Suprapubic skin (tissue), 4 donors: ENCODE data around the gene CGNL1.

ENCODE experiments used
- CTCF ChIP-seq, 2 donors: fragments of 200-600 bp in 1 of 2; fragments of 450-650 bp in 1 of 2; sonication (generic) in 1 of 2; IDR thresholded peaks; one replicate each; pipeline ENCODE4 v1.5.1; 2016 to 2019; ENCODE audit warnings: antibody characterized with exemption in 2 of 2, mild to moderate bottlenecking in 1 of 2, moderate library complexity in 1 of 2
- EP300 ChIP-seq: sonication (generic); formaldehyde crosslinking; IDR thresholded peaks from one replicate; pipeline ENCODE4 v1.6.1; 2017; ENCODE audit warnings: antibody characterized with exemption
- POLR2A ChIP-seq, 2 donors: fragments of 450-650 bp; IDR thresholded peaks; one replicate each; pipeline ENCODE4 v1.6.1; 2017; ENCODE audit warnings: antibody characterized with exemption in 2 of 2, mild to moderate bottlenecking in 2 of 2, moderate library complexity in 2 of 2
- POLR2AphosphoS5 ChIP-seq, 3 donors: sonication (generic); formaldehyde crosslinking; IDR thresholded peaks; one replicate each; pipeline ENCODE4 v1.6.1; 2017; ENCODE audit warnings: antibody characterized with exemption in 3 of 3

GRCh38 chr15:57410373-57410772 is 34.1 kb downstream of the CGNL1 start:
- no peak for TF ChIP-seq CTCF (IDR thresholded peaks at IDR 0.05)
- no peak for TF ChIP-seq POLR2AphosphoS5 (IDR thresholded peaks at IDR 0.05)
- TF ChIP-seq POLR2A (IDR thresholded peaks at IDR 0.05): no peak
- no peak for TF ChIP-seq EP300
